Stimulated activated CD4-positive, alpha-beta T cell treated with anti-CD3 and anti-CD28 coated beads, Interleukin-15, amount 100 ng/mL, for 1 hour (primary cell): ENCODE results near the gene VPS33A.
"Not testable (repeated sequence)": the region's sequence is repeated elsewhere in the genome, so short reads cannot be mapped to it uniquely, and the experiment has no call there.

Source experiments
- DNase-seq, 2 donors: peaks; one replicate each; pipeline ENCODE4 v3.0.0-alpha.2; 2020; ENCODE audit warnings: low read depth in 1 of 2, low spot score in 1 of 2

Gene VPS33A

DNA sequence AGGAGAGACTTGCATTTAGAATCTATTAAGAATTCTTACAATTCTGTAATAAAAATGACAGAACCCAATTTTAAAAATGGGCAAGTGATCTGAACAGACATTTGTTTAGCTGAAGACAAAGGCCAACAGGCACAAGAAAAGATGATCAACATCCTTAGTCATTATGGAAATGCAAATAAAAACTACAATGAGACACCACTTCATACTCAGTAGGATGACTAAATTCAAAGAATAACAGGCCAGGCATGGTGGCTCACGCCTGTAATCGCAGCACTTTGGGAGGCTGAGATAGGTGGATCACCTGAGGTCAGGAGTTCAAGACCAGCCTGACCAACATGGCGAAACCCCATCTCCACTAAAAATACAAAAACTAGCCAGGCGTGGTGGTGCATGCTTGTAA, 7.8 kb downstream of the VPS33A start:
- DNase-seq: not testable (repeated sequence)

DNA sequence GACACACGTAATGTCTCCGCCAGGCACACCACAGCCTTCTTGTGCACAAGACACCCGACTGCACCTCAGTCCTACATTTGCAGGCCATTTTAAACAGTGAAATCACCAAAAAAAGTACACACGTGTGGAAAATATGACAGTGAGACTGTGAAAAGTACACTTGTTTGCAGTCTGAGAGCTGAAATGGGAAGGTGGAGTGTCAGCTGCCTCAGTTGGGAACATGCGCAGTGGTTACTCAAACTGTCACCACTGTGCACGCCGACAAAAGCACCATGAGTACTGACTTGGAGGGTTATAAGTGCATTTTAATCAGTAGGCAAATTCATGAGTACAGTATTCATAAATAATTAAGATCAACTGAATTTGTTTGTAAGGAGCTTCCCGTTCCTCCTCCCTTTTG, 15.8 kb downstream of the VPS33A start:
- DNase-seq: no peak

DNA sequence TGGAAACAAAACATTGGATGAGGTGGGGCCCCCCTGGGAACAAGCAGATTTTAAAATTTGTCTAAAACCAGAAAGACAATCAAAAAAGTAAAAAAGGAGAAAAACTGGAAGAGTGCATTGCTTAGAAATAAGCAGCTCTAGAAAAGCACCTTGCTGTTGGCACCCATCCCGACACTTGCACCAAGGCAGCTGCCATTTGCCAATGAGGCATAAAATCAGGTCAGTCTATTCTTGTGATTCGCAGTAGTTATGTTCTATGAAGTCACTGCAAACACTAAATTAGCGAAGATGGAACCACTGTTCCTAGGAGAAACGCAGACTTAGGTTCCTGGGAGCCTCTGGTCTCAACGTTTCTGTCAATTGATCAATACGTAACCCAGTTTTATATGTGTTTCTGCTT, 16.2 kb downstream of the VPS33A start:
- DNase-seq: no peak

DNA sequence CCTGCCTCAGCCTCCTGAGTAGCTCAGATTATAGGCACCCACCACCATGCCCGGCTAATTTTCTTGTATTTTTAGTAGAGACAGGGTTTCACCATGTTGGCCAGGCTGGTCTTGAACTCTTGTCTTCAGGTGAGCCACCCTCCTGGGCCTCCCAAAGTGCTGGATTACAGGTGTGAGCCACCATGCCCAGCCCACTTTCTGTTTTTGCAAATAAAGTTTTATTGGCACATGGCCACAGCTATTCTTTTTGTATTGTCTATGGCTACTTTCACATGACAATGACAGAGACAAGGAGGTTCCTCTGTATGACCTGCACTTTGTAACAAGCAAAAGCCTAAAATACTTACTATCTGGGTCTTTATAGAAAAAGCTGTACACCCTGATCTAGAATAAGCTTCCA, 20.7 kb downstream of the VPS33A start:
- DNase-seq: no peak

DNA sequence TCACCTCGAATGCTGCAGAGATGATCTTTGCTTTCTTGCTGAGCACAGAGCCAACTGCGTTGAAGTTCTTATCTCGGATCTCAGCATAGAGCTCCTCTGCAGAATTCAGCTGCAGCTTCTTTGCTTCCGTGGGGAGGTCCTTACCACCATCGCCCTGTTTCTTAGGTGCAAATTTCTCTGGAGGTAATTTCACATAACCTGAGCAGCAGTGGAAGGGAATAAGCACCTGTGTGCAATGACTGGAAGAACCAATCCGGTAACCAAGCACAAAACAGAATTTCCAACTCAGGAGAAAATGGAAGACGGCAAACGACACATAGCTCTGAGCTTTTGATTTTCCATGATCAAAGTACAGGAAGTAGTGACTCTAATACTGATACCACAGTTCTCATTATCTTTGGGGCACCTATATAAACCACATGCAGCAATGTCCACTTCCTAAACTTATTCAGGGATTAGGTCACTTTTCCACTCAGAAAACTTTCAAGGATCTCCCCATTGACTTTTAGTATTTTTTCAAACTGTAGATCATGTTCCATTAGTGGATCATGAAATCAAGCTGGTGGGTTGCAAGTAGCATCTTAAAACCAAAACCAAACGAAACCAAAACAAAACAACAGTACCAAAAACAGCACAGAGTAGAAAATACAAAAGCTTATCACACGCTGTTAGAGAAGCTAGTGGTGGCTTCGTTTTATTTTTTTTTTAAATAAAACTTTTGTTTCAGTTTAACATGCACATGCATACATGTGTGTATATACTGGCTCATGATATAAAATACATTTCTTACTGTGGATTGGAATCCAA, 21.5 kb downstream of the VPS33A start:
- no peak for DNase-seq

DNA sequence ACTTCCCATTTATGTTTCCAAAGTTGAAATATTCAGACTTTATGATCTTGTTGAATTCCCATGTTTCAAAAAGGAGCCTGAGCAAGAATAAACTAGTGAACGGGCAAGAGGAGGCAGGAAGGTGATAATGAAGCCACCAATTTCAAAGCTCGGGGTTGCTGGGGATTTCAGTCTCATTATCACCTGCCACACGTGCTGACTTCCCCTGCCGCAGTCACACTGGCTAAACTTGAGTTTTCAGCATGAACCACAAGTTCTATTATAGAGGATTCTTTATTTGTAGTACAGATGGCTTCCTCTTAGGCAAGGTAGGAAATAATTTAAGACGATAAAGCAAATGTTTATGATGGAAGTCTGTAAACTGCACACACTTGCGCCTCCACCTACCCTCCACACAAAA, 22.3 kb downstream of the VPS33A start:
- no peak for DNase-seq

DNA sequence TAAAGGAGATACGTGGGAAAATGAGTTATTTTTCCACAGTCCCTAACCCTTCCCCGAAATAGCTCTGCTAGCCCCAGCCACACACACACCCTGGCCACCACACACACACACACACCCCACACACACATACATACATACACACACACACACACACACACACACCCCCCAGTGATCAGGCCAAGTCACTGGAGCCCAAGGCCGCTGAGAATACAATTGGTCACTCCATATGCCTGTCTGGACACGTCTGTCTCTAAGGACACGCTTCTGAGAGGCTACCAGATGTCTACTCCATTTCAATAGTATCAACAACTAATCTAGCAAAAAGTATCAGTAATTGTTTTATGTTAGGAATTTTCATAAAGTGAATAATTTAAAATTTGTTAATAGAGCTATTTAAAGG, 27.4 kb downstream of the VPS33A start:
- DNase-seq: no peak

DNA sequence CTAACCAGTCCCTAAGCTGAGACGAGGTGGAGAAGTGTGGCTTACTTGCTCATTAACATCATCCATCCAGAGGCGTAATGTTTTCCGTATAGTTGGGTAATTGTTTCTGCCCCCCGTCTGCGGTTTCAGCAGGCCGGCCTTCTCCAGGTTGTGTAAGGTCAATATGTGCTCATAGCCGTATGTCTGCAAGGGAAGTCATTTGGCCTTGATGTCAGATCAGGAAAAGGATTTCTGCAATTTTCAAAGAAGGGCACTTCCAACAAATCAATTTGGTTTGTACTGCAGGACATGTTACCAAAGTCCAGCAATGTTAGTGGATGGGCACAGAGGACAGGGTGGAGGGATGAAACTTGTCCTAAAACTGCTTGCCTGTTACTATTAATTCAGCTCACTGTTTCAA, 30.6 kb downstream of the VPS33A start:
- no peak for DNase-seq

DNA sequence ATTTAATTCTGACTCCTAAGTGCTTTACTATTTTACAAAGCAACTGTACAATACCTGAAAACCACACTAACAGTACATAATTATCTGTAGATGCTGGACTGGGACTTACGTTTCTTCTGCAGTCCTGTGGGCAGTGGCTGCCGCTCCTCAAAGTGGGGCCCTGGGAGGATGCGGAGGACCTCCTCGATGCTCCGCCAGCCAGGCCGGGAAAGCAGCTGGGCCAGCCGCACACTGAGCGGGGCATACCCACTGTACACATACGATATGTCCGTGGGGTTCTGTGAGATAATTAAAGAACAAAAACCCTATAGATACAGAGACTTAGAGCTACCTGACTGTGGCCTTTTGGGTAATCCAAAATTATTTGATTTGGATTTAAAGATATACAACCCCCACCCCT, 33.6 kb downstream of the VPS33A start:
- DNase-seq: no peak

DNA sequence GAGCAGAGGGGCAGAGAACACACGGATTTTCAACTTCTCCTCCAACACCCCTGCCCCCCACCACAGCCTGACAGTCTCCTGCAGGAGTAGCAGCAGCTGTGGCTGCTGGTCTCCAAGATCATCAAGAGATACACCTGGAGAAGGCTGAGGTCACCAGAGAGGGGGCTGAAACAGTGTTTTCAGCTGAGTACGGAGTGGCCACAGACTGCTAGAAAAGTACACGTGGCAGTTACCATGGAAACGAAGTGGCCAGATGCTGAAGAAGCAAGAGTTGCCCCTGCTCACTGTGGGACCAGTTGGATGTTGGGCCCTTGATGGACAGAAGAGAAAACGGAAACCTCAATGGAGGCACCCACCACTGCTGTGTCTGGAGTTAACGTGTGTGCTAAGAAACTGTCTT, 35.5 kb downstream of the VPS33A start:
- DNase-seq: no peak

DNA sequence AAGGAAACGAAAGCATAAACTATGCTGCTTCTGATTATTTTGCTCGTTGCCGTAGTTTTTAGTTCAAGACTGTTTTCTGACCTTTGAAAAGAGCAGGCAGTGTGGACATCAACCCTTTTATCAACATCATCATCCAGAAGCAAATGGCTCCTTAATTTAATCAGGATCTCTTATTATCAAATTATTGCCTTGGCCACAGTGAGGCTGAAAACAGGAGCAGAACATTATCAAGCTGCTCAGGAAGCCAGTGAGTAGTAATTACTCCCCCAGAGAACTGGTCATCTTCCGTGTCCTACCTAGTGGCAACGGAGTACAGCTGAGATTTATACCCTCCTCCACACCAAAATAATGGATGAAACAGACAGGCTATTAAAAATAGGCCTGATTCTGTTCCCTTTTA, 38.2 kb downstream of the VPS33A start:
- no peak for DNase-seq

DNA sequence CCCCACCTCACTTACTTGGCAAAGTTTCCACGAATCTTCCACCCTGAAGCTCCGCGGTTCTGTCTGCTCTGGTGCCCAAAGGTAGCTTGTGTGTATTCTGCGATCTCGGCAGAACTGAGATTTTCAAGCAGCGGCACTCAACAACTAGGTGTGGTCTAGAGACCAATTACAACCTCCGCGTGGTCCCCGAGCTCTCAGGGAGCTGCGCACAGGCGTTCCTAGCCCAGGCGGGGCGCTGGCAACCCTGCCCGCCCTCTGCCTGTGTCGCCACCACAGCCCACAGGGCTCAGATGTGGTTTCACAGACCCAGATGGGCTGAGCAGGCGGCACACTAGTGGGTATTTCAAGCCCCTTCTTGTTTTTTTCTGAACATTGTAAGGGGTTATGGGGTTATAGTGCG, 39.0 kb downstream of the VPS33A start:
- DNase-seq: no peak

DNA sequence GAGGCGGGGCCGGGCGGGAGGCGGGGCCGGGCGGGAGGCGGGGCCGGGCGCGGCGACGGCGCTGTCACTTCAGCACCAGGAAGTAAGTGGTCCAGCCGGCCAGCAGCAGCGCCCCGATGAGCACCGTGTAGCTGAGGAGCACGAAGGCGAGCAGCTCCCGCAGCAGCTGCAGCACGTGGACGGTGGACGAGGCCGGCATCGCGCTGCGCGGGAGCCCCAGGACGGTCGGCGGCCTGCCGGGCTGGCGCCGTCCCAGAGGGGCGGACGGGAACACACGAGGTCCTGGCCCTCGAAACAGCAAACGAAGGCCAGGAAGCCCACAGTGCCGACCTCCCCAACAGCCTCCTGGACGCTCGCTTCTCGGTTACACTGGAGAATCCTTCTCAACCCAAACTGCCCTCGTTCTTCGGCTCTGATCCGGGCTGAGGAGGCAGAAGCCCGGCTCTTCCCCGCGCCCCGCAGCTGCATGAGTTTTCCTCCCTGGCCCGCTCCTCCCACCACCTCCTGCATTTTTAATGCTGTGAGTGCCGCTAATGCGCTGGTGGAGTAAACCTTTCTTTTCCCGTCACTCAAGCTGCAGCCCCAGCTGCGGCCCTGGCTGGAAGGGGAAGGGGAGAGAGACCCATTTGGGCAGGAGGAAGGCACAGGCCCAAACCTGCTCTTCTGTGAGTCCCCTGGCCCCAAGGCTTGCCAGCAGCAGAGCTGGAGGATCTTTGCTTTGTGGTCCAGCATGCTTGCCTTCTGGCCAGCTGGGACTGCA, 39.7 kb downstream of the VPS33A start:
- no peak for DNase-seq

DNA sequence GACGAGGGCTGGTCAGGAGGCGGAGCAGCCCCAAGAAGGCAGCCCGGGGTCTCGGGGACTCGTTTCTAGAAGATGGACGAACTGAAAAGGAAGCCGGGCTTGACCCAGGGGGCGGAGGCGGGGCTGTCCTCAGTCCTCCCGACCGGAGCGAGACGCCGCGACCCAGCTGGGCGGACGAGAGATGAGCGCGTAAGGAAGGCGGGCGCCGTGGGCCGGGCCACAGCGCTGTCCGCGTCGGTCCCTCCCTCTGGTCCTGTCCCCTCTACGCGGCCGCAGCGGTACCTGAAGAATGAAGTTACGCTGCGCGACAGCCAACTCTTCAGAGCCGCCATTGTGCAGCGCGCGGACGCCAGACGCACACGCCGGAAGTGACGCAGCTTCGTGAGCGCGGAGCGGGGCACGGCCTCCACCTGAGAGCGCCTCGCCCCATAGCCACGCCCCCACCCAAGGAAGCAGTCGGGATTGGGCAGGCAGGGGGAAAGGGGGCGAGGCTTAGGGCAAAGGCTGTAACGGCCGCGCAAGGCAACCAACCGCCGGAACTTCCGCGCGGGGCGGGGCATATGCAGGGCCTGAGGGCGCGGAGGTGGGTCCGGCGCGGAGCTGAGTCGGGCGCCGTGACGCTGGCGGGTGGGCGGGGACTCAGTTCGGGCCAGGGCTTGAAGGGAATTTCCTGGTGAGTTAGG, 40.5 kb downstream of the VPS33A start, which contains the start of gene DIABLO:
Gene DIABLO (minus strand): TSS at position 370 of the 683 bp plus-strand sequence. CDS start 38 bp downstream, at position 332.
- DNase-seq: peak; percentile 99 to 100

DNA sequence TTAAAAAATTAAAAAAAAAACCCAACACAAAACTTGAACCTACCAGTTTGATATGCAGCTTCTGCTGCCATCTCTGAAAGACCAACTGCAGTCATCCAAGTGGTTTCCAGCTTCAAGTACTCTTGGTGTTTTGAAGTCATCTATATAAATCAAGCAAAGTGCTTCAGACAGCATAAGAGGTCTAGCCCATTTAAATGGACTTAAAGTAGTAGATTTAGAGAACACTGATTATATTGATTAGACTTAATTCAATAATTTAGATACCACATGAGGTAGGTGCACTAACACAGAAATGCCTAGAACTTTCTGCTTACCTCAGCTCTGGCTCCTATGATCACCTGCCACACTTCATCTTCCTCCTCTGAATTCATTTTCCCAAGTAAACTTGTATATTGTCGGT, 49.8 kb downstream of the VPS33A start:
- DNase-seq: no peak

DNA sequence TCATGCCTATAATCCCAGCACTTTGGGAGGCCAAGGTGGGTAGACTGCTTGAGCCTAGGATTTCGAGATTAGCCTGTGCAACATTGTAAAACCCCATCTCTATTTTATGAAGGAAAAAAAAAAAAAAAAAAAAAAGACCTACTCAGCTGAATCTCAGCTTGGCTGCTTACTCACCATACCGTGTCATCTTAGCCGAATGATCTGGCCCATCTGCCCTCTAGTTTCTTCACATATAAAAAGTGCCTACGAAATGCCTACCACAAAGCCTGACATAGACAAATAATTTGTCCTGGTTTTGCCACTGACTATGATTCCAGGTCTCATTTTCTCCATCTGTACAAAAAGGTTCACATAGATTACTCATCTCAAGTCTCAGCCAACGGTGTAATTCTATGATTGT, 50.5 kb downstream of the VPS33A start:
- no peak for DNase-seq

DNA sequence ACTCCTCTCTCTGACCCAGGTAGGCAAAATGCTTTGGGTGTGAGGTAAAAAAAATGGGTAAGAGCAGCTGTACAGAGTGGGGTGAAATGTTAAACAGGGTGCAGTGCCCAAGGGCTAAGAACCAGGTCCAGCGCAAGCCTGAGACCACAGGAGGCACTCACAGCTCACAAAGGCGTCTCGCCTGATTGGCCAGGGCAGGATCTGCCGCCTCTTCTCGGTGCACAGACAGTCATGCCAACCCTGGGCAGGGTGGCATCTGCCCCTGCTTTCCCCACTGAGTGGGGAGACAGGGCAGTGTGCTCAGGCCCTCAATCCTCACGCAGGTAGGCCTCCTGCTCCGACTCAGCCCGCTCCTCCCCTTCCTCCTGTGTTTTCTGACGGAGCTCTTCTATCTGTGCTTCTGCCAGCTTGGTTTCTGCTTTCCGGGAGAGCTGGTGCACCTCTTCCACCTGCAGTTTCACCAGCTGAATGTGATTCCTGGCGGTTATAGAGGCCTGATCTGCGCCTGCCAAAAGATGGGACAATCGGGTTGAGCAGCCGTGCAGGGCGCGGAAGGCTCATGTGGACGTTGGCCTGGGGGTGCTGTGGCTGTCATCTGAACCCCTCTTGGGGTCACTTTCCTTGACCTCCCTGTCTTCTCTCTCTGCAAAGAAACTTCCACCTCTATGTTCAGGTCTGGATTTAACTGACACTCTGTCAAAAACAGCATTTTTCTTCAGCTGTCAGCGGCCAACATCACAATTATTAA, 58.0 kb downstream of the VPS33A start:
- no peak for DNase-seq

DNA sequence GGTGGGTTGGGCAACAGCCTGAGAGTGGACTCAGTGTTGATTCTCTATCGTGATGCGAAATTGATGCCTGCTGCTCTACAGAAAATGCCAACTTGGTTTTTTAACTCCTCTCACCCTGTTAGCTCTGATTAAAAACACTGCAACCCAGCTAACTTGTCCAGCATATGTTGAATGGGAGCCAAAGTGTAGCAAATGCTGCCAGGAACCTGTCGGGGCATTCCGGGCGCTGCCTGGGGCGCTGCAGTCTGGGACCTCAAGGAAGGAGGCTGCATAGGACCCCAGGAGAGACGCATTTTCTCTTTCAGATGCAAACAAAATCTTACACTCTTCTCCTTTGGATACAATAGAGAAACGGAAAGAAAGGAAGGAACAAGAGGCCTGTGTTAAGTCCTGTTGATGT, 58.9 kb downstream of the VPS33A start:
- DNase-seq: no peak

DNA sequence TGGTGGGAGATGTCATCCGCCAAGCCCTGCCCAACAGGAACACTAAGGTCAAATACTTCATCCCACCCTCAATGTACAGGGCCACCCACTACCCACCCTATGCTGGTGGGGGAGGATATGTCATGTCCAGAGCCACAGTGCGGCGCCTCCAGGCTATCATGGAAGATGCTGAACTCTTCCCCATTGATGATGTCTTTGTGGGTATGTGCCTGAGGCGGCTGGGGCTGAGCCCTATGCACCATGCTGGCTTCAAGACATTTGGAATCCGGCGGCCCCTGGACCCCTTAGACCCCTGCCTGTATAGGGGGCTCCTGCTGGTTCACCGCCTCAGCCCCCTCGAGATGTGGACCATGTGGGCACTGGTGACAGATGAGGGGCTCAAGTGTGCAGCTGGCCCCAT, 59.3 kb downstream of the VPS33A start:
- DNase-seq: no peak

DNA sequence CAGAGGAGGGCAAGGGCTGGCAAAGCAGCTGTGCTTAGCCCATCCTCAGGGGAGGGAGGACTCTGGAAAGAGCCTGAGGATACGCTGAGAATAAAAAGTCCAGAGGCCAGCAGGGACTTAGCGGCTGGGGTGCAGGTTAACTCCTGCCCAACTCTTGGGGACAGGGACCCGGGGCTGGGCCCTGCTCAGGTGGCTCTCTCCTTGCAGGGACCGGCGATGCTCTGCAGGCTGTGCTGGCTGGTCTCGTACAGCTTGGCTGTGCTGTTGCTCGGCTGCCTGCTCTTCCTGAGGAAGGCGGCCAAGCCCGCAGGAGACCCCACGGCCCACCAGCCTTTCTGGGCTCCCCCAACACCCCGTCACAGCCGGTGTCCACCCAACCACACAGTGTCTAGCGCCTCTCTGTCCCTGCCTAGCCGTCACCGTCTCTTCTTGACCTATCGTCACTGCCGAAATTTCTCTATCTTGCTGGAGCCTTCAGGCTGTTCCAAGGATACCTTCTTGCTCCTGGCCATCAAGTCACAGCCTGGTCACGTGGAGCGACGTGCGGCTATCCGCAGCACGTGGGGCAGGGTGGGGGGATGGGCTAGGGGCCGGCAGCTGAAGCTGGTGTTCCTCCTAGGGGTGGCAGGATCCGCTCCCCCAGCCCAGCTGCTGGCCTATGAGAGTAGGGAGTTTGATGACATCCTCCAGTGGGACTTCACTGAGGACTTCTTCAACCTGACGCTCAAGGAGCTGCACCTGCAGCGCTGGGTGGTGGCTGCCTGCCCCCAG, 60.0 kb downstream of the VPS33A start:
- DNase-seq: no peak
